Mammary epithelial cell (primary cell): Measurements from ENCODE around the gene ATP1A3.

Experiments
- EZH2 ChIP-seq: IDR thresholded peaks from 2 replicates; pipeline ENCODE4 v1.6.1; 2012; ENCODE audit warnings: low read length, inconsistent platforms, borderline replicate concordance
- TF ChIP-seq, protein P1 (sequence below), 2 donors: IDR thresholded peaks in 1 of 2; conservative IDR thresholded peaks in 1 of 2; 2 replicates each; pipeline ENCODE4 v1.5.1; 2011 to 2012; ENCODE audit warnings: inconsistent platforms in 2 of 2, low read length in 2 of 2, mild to moderate bottlenecking in 2 of 2, control low read depth in 1 of 2, low read depth in 1 of 2; ENCODE audit not compliant: insufficient read depth in 1 of 2; ENCODE audit errors: extremely low read depth in 1 of 2

DNA sequence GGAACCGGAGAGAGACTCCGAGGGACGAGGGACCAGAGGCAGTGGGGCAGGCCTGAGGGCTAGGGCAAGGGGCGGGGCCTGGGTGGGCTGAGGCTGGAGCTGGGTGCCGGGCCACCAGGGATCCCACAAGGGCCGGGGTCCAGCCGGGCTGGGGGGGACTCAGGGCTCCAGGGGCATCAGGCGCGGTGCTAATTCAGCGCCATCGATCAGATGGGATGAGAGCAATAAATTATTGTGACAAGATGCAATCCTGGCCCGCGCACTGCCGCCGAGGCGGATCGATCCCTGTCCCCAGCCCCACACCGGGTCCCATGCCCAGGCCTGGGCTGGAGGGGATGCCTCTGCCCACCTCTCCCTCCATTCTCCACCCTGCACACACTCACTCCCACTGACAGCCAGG is 71.4 kb downstream of the ATP1A3 start:
- TF ChIP-seq, protein P1, sequence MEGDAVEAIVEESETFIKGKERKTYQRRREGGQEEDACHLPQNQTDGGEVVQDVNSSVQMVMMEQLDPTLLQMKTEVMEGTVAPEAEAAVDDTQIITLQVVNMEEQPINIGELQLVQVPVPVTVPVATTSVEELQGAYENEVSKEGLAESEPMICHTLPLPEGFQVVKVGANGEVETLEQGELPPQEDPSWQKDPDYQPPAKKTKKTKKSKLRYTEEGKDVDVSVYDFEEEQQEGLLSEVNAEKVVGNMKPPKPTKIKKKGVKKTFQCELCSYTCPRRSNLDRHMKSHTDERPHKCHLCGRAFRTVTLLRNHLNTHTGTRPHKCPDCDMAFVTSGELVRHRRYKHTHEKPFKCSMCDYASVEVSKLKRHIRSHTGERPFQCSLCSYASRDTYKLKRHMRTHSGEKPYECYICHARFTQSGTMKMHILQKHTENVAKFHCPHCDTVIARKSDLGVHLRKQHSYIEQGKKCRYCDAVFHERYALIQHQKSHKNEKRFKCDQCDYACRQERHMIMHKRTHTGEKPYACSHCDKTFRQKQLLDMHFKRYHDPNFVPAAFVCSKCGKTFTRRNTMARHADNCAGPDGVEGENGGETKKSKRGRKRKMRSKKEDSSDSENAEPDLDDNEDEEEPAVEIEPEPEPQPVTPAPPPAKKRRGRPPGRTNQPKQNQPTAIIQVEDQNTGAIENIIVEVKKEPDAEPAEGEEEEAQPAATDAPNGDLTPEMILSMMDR (conservative IDR thresholded peaks at IDR 0.05 in 1 of 2, IDR thresholded peaks at IDR 0.05 in 1 of 2; ENCODE audit: extremely low read depth in 1 of 2, insufficient read depth in 1 of 2, low read depth in 1 of 2, low read length in 2 of 2): no peak
- no peak for TF ChIP-seq EZH2
